ENCODE results near the gene LINC00632.

DNA sequence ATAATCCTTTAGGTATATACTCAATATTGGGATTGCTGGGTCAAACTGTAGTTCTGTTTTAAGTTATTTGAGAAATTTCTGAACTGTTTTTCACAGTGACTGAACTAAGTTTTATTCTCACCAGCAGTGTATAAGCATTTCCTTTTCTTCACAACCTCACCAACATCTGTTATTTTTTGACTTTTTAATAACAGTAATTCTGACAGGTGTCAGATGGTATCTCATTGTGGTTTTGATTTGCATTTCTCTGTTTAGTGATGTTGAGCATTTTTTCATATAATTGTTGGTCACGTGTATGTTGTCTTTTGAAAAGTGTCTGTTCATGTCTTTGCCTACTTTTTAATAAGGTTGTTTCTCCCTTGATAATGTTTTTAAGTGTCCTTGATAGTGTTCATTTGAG, 112.6 kb downstream of the LINC00632 start:
- TF ChIP-seq CTCF (IDR thresholded peaks at IDR 0.05; ENCODE audit: low read length): no peak
- no peak for TF ChIP-seq EZH2 (IDR thresholded peaks at IDR 0.05; ENCODE audit: borderline replicate concordance, low read length)
